ENCODE measurements around the gene DRC7.

GRCh38 chr16:57770361-57770760 lies 75.8 kb downstream of the DRC7 start:
- TF ChIP-seq REST (IDR thresholded peaks at IDR 0.05; ENCODE audit: insufficient read depth in 1 of 2, low read depth in 2 of 2, low read length in 2 of 2) (no peak), POLR2AphosphoS5 (IDR thresholded peaks at IDR 0.05; ENCODE audit: low read depth, low read length) (no peak), TAF1 (IDR thresholded peaks at IDR 0.05; ENCODE audit: borderline replicate concordance, insufficient read depth, low read length) (no peak)
